UCSD-AML1 (cell line): Measurements from ENCODE around the gene PTPRA.
"Not testable (repeated sequence)": the region's sequence is repeated elsewhere in the genome, so short reads cannot be mapped to it uniquely, and the experiment has no call there.

Experiments
- DNase-seq: peaks from one replicate; lab custom pipeline; 2025; ENCODE audit not compliant: unreplicated experiment; lab: John Stamatoyannopoulos, UW

Gene PTPRA

GRCh38 chr20:3071266-3071609 is 198.0 kb downstream of the PTPRA start:
- no peak for DNase-seq

- no peak for DNase-seq
These were observed 198.6 kb downstream of the PTPRA start, which contains the start of gene OXT for GRCh38 chr20:3071610-3072529. TSS of gene OXT (plus strand) at chr20:3071620. CDS start at chr20:3071656, 36 bp downstream.

GRCh38 chr20:3072530-3073250 is 199.4 kb downstream of the PTPRA start:
- no peak for DNase-seq

GRCh38 chr20:3073251-3073643 is 200.0 kb downstream of the PTPRA start:
- DNase-seq: not testable (repeated sequence)

GRCh38 chr20:3074812-3075211 is 201.5 kb downstream of the PTPRA start:
- peak; percentile 46 for DNase-seq

- not testable (repeated sequence) for DNase-seq
These were observed 202.0 kb downstream of the PTPRA start for GRCh38 chr20:3075315-3075714.

GRCh38 chr20:3077618-3078134 is 204.4 kb downstream of the PTPRA start:
- DNase-seq: peak; percentile 24

- no peak for DNase-seq
These were observed 207.7 kb downstream of the PTPRA start for GRCh38 chr20:3080939-3081388.

GRCh38 chr20:3081641-3082040 is 208.4 kb downstream of the PTPRA start:
- no peak for DNase-seq

- no peak for DNase-seq
These were observed 209.1 kb downstream of the PTPRA start for GRCh38 chr20:3082306-3082951.

GRCh38 chr20:3082955-3083952 is 210.0 kb downstream of the PTPRA start:
- no peak for DNase-seq

- no peak for DNase-seq
These were observed 211.2 kb downstream of the PTPRA start, which contains the start of gene AVP for GRCh38 chr20:3084283-3084985. TSS of gene AVP (minus strand) at chr20:3084724. CDS start at chr20:3084674, 50 bp downstream.

- no peak for DNase-seq
These were observed 211.7 kb downstream of the PTPRA start for GRCh38 chr20:3084986-3085360.

- no peak for DNase-seq
These were observed 212.3 kb downstream of the PTPRA start for GRCh38 chr20:3085571-3086072.

GRCh38 chr20:3088031-3088430 is 214.8 kb downstream of the PTPRA start:
- DNase-seq: no peak
